Measurements from ENCODE around the gene DOCK4.

Gene DOCK4

DNA sequence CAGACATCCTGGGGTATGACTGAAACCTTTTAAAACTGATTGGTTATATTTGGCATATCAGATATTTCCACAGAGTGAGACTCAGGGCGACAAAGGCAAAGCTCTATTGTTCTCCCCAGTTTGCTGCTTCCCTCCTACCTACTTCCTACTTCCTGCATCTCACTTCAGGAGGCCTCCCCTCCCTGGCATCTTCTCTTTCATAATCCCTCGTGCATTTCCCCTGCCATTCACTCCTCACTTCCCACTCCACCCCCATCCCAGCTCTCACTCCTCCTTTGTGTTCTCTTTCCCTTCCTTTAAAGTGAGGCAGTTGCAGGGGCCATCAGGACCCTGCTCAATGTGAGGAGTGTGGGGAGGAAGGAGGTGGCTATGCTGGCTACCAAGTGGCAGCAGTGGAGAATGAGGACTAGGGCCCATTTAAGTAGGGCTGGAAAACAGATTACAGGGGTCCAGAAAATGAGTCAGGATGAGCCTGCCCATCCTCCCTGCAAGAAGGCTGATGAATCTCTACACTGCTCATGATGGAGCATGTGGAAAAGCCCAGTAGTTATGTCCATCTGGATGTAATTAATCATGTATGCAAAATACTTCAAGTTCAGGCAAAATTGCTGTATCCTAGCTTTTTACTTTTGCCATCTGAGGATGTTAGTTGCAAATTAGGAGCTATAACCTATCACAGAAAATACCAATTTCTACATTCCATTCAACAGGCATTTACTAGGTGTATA, 332.1 kb downstream of the DOCK4 start:
- no peak for FAIRE-seq

DNA sequence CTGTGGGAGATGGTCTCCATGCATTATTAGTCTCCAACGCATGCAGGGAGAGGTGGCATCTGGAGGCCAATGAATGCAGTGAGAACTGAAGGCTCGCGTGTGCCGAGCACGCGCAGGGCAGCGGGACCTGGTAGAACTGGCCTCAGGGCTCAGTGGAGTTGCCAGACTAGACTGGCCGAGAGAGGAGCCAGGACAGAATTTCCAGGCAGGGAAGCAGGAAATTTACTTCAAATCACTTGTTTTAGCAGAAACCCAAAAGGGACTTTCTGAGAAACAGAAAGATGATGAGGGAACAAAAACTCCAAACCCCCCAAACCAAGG, 332.9 kb downstream of the DOCK4 start:
- no peak for FAIRE-seq

DNA sequence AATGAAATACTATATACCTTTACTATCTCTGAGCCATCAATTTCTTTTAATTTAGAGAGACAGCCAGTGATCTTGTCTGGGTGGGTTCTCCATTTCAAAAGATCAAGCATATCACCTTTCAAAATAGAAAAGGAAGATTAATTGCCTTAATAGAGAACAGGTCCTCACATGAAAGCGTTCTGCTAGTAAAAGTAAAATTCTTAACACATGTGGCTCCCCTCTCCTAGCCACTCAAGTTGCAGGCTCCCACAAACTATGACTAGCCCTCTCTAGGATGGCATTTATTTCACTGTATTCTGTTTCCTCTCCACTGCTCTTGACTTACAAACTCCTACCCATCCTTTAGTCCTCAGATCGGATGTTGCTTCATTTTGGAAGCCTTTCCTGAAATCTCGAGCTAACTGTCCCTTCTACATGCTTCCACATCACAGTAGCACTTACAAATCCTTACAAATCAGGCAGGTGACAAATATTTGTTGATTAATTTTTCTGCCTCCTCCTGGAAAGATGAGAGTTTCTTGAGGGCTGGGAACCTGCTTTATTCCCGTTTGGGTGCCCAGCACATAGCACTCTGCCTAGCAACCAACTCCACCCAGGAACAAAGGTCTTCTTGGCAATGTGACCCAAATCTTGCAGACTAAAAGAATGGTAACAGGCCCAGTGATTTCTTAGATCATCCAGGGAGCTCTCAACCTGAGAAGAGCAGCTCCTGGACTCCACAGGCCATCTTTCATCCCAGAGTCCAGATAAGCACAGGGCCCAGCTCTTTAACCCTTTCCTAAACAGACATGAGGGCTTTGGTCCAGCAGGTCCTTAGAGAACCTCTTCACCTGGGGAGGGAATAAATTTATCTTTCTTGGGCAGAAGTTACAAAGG, 333.5 kb downstream of the DOCK4 start:
- FAIRE-seq: no peak

DNA sequence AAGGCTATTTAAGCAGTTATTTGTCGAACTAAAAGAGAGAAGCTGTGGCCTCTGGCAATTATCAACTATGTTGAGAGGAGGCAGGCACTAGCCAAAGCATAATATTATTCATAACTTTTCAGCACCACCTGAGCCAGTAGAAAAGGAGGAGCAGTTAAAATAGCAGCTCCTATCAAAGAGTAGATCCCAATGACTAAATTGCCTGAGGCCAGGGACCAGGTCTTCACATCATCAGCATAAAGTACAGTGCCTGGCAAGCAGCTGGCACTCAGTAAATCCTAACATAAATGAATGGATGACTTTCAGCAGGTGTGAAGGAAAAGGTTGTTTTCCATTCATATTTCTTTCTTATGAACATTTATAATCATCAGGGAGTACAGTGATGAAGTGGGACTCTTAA, 334.9 kb downstream of the DOCK4 start:
- FAIRE-seq: no peak

DNA sequence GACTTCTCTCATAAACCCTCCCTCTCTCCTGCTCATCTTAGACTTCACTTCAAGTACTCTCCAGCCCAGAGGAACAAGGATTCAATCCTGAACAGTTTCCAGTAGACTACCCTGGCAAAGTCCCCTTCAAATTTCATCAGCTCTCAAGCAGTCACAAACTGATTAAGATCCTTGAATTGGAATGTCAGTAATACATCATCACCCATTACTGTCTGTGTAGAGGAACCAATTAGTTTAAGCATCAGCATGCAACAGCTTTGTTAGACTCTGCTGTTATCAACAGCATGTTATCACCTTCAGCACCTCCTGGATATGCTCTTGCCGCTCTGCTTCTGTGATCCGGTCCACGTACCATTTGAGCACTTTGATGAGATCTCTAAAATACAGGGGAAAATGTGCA, 336.9 kb downstream of the DOCK4 start:
- FAIRE-seq: no peak

DNA sequence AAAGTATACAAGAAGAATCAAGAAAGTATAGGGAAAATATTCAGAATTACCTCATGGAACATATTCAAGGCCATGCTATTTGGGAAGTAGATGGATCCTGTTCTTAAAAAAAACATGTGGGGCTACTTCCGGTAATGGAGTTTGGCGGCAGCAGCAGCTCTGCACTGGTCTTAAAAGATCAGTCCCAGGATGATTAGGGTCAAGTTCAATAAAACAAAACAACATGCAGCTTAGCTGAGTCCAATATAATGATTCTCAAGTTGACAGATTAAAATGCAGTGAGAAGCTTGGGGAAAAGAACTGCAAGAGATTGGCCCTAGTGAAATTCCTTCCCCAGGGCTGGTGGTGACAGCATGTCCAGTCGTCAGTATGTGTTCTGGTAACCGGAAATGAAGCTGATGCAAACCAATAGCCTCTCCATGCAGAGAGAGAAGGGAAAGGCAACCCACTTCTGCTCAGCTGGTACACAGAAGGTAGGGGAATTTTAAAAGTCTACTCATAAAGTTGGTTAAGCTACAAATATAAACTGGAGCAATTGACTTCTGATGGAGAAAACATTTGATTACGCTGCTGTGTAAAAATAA, 338.8 kb downstream of the DOCK4 start:
- FAIRE-seq: no peak

DNA sequence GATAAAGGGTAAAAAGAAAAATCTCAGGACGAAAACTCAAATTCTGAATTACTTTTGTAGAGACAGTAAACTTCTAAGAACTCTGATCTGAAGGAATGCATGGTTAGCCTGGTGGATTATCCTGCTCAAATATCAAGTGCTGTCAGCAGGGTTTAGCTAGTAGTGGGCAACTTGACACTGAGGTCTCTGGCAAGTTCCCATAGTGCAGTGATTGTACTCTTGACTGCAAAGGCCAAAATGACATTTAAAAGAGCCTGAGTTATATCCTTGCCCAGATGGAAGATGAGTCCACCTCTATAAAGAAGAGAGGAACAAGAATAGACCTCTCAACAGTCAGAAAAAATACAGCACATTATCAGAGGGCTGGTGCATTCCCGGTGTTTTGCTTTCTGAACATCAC, 339.4 kb downstream of the DOCK4 start:
- no peak for FAIRE-seq

DNA sequence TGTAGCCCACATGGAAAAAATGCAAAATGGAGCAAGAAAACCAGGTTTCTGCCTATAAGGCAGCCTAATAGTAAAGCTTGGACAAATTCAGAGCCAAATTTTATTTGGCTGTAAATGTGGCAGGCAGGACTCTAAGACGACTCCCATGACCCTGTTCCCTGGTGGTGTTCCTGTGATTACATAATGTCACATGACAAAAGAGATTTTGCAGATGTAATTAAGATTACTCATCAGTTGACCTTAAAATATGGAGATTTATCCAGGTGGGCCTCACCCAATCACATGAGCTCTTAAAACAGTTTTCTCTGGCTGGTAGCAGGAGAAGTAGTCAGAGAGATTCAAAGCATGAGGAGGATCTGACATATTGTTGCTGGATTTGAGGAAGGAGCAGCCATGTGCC, 340.8 kb downstream of the DOCK4 start:
- FAIRE-seq: no peak

DNA sequence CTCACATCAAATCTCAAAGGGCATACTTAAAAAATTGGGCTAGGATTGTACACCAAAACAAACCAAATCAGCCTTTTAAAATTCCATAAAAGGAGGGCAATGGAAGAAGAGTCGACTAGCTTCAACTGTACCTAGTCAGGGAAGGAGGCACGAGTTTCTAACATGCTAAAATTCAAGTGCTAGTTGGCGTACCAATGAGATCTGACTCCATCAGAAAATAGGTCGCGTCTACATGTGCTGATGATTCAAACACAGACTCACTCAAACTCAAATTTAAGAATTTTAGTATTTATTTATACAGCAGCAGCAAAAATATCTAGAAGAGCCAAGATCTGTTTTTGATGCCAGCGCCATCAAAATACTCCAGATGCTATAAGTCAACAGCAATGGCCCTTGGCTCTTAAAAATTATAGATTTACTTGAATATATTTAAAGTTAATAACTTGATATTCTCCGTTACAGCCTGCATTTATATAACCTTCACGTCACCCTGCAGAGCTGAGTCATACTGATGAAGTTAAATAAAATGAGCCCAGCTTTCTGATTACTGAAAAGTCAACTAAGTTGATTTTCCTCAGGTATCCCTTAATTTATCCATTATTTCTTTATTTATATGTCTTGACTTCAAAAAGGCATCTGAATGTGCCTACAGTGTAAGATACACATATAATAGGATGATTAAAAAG, 341.8 kb downstream of the DOCK4 start:
- FAIRE-seq: no peak

DNA sequence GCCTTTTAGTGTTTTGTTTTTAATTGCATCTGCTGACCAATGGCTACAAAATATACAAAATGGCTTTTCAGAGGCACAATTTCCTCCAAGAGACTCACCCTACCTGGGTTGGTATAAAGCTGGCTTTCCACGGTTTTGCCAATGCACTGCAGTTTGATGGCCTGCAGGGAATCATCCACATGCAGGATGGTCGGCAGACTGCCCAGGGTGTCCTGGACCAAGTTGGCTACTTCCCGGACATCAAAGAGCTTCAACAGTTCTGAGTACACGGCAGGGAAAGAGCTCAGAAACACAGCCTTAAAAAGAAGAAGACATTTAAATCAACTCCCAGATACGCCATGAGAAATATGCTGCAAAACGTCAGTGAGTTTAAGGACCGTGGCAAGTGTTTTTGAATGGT, 342.9 kb downstream of the DOCK4 start:
- FAIRE-seq: no peak

DNA sequence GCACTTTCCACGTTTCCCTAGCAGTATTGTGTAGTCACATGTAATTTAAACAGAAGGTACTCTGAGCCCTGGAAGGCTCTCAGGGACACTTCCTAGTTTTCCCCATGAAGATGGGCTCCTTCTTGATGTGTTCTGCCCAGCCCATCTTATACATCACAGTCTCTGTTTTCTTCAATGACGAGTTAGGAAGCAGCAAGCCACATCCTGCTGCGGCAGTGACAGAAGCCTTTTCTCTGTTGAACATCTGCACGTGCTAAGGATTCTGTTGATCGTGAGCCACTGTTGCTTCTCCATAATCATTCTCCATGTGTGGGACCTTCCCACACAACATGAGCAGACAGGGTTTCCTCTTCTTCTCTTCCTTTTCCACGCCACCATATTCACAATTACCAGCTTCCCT, 346.0 kb downstream of the DOCK4 start:
- no peak for FAIRE-seq

DNA sequence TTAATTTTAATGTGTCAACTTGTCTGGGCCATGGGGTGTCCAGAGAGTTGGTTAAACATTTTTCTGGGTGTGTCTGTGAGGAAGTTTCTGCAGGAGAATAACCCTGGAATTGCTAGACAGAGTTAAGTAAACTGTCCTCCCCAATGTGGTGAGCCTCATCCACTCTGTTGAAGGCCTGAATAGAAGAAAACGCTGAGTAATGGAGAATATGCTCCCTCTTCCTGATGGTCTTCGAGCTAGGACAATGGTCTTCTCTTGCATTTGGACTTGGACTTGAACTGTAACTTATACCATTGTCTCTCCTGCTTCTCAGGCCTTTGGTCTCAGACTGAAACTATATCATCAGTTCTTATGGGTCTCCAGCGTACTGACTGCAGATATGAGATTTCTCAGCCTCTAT, 347.9 kb downstream of the DOCK4 start:
- no peak for FAIRE-seq

DNA sequence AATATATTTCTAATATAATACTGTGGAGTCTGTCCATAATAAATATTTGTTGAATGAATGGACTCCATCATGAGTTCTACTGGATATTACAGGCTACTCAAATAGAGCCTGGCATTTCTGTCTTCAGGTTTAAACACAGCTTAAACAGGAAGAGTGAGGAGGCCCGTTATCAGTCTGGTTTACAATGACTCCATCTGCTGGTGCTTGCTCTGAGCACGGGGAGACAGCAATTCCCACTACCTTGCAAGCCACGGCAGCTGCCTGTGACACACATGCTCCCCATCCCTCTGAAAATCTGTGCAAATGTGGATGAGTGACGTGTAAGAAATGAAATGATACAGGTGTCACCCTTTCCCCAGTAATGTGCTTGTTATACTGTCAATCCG, 350.4 kb downstream of the DOCK4 start:
- no peak for FAIRE-seq

DNA sequence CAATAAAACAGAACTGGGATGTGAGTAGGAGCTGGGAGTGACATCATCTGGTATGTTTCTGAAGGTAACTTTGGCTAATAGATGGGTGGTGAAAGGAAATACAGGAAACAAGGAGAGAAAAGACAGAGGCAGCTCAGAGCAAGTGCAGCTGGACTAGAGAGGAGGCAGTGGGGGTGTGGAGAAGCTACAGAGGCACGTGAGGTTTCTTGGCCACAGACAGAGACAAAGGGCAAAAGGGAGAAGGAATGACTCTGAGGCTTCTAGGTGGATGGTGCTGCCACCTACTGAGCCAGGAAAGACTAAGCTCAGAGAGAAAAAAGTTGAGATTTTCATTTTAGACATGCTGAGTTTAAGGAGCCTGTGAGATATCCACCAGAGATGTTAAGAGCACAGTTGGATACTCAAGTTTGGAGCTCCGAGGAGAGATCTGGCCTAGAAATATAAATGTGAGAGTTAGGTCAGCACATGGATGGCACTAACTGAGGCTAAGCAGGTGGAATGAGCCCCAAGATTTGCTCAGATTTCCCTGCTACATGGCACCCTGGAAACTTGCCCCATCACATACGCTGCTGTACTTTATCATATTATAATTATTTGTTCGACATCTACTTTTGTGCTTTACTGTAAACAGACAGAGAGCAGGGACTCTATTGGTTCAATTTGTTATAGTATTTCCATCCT, 350.9 kb downstream of the DOCK4 start:
- FAIRE-seq: no peak

DNA sequence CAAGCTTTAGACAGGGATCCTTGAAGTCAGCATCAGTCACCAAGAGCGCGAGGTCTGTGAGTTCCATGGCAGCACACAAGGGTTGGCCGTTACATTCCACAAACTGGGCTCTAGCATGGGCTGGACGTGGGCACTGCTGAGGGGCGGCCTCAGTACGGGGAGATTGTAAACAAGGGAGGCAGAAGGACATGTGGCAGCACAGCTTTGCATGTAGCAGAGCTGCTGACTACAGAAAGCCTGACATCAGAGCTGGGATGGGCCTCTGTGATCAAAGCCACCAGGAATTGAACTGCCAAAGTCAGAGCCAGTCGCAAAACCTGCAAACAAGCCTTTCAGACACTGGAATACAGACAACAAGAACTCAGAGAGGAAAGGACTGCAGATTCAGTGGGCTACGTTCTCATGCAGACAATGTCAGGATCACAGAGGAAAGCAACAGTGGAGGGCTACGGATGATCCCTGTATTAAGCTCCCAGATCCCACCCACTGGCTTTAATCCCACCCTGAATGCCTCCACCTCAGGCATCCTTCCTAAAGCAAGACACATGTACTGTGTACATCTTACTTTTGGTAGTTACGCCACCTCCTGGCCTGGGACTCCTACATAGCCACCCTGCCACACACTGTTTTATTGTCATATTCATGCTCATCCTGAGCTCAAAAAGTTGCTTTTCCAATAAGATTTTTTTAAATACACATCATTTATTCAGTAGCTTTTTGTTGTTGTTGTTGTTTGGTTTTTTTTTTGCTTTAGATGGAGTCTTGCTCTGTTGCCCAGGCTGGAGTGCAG, 352.8 kb downstream of the DOCK4 start:
- no peak for FAIRE-seq

DNA sequence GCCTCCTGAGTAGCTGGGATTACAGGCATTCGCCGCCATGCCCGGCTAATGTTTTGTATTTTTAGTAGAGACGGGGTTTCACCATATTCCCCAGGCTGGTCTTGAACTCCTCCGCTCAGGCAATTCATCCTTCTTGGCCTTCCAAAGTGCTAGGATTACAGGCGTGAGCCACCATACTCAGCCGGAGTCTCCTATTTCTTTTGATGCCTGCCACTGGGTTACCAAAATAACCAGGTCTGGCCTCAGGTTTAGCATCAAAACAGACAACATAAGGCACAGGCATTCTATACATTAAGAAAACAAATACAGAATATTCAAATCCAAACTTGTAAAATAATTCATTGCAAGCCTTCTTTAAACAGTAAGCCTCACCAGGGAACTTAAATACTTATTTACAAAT, 354.1 kb downstream of the DOCK4 start:
- FAIRE-seq: no peak

DNA sequence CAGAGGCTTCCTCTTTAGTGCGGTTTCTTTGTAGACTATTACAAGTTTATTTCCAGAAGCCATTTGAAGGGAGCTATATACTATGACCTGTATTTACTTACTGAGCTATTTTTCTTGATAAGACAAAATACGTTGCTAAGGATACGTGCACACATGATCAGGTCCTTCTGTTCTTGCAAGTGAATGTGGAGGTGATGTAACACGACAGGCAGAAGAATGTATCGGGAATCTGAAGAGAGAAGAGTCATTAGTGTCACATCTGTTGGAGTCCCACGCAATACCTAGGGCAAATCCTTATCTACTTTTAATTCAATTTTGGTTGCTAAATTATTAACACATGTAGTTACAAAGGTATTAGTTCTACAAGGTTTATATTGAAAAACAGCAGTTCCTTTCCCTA, 359.3 kb downstream of the DOCK4 start:
- FAIRE-seq: no peak

DNA sequence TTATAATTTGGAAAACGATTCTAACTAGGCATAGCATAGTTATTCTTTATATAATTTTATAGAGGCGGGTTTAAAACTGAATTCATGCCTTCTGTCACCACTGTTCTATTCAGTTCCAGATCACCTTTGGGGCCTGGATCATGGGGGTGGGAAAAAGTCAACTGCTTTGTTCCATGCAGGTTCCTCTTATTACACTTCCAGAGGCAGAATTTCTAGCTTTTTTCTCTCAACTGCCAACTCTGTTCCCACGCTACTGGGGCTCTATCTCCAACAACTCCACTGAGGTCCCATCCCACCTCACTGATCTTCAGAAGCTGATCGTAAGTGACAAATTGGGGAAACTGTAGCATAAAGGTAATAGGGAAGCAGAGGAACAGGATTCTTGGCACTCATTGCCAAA, 360.3 kb downstream of the DOCK4 start:
- no peak for FAIRE-seq

DNA sequence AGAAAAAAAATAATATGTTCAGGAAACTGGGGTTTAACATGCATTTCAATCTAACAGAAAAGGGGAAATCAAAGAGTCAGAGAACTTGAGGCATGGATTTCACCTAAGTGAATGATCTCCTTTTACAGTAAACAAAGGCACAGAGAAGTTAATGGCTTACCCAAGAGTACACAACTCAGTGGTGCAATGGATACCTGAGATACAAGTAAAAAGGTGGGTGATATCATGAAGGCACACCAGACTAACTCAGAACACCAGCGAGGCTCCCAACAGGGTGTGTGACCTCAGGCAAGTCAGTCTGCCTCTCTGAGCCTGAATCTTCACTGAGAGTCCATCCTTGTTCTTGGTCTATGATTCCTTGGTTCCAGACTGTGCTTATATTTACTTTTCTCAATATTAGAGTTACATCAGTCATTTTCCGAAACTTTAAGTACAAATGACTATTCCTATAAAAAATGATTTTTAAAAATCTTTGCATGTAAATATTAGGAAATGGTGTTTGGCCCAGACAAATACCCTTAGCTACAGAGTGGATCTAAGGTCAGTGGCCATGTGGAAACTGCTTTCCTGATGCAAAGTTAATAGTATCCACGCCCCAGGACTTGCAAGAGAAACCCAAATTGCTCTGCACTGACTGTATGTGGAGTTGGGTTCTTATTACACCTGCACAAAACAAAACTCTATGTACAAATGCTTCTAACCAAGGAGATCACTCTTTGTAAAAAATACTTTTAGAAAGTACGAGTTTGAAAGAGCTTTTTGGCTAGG, 361.1 kb downstream of the DOCK4 start:
- FAIRE-seq: no peak

DNA sequence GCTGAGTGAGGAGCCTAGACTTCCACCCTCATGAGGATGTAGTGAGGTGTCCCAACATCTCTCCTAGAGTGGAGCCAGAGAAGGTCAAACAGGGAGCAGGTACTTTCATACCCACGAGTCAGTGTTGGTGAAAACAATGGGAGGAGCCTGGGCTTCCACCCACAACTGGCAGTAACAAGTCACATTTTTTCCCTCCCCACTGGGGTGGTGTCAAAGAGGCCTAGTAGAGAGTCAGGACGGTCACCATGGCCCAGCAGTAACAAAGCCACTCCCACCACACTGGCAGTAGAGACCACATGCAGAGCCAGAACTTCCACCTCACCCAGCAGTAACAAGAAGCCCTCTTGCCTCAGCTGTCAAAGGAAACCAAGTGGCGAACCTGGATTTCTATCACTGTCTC, 363.7 kb downstream of the DOCK4 start:
- no peak for FAIRE-seq

DNA sequence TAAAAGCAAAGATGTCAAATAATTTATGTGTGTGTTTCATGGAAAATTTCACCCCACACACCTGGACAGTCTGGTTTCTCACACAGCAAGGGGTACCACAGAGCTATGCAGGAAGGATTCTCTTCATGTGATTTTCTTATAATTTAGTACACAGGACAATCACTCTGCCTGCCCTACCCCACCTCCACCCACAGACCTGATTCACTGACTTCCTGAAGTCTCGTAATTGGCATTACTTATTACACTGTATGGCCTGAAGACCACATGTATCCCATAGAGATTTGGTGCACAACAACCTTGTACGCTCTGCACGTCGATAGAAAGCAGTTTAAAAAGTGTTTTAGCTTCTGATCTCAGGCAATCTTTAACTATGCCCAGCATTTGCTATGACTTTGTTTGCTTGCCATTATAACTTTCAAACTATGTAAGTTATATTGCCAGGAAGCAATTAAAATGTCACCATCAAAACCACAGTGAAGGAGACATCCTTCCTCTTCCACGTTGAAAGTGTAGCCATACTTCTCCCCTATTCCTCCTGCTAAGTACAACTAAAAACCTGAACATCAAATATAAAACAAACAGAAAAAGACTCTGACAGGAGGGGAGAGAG, 364.5 kb downstream of the DOCK4 start:
- FAIRE-seq: no peak

Data from colon (tissue), 2 donors.